Tongue (tissue), 2 donors: ENCODE results near the gene LDB2. TPM values are rescaled to one million over a fixed set of nuclear protein-coding genes. Genes with fewer than 3 reads are reported as not detected.
"Not testable (repeated sequence)": the region's sequence is repeated elsewhere in the genome, so short reads cannot be mapped to it uniquely, and the experiment has no call there.

ENCODE experiments used
- DNase-seq: peaks from one replicate; pipeline ENCODE4 v3.0.0-alpha.2; 2015
- total RNA-seq: library from RNA; depleted of rRNA; stranded (reverse); fragments of >200 nt; gene quantifications from one replicate; pipeline ENCODE4 v1.2.3, GENCODE V29; 2014

Gene LDB2
- total RNA-seq, 1 donor from 2014 or later: 49.2 TPM

GRCh38 chr4:16643893-16644292 lies 254.6 kb downstream of the LDB2 start:
- DNase-seq: no peak

GRCh38 chr4:16642897-16643296 lies 255.5 kb downstream of the LDB2 start:
- no peak for DNase-seq

GRCh38 chr4:16641971-16642370 lies 256.5 kb downstream of the LDB2 start:
- no peak for DNase-seq

- peak; percentile 21 for DNase-seq
These were observed 261.4 kb downstream of the LDB2 start for GRCh38 chr4:16636912-16637630.

- no peak for DNase-seq
These were observed 262.1 kb downstream of the LDB2 start for GRCh38 chr4:16636304-16636703.

- DNase-seq: not testable (repeated sequence)
These were observed 269.2 kb downstream of the LDB2 start for GRCh38 chr4:16629274-16629673.

- not testable (repeated sequence) for DNase-seq
These were observed 269.6 kb downstream of the LDB2 start for GRCh38 chr4:16628835-16629234.

- no peak for DNase-seq
These were observed 270.4 kb downstream of the LDB2 start for GRCh38 chr4:16627999-16628398.

GRCh38 chr4:16626945-16627344 lies 271.5 kb downstream of the LDB2 start:
- DNase-seq: no peak

GRCh38 chr4:16622826-16623225 lies 275.6 kb downstream of the LDB2 start:
- DNase-seq: no peak

- DNase-seq: no peak
These were observed 281.0 kb downstream of the LDB2 start for GRCh38 chr4:16617435-16617834.

- DNase-seq: no peak
These were observed 281.4 kb downstream of the LDB2 start for GRCh38 chr4:16617011-16617410.

- DNase-seq: no peak
These were observed 289.2 kb downstream of the LDB2 start for GRCh38 chr4:16609170-16609758.

- DNase-seq: no peak
These were observed 289.8 kb downstream of the LDB2 start for GRCh38 chr4:16608611-16609125.

- DNase-seq: no peak
These were observed 290.3 kb downstream of the LDB2 start for GRCh38 chr4:16608123-16608522.

- DNase-seq: no peak
These were observed 291.0 kb downstream of the LDB2 start for GRCh38 chr4:16607241-16608066.

GRCh38 chr4:16606691-16607090 lies 291.8 kb downstream of the LDB2 start:
- no peak for DNase-seq

- no peak for DNase-seq
These were observed 295.3 kb downstream of the LDB2 start for GRCh38 chr4:16603178-16603577.

- DNase-seq: no peak
These were observed 299.7 kb downstream of the LDB2 start for GRCh38 chr4:16598597-16599206.

- DNase-seq: peak; percentile 87
These were observed 300.4 kb downstream of the LDB2 start for GRCh38 chr4:16597845-16598596.

GRCh38 chr4:16597443-16597842 lies 301.0 kb downstream of the LDB2 start:
- DNase-seq: no peak

GRCh38 chr4:16596267-16596666 lies 302.2 kb downstream of the LDB2 start:
- no peak for DNase-seq
